HG02571 (cell line): Measurements from ENCODE around the gene EFNA2.

Experiments used
- ATAC-seq: cut with Tn5 transposase; IDR thresholded peaks from one replicate; pipeline ENCODE4 v1.9.1; 2021; ENCODE audit warnings: mild to moderate bottlenecking, moderate library complexity; ENCODE audit not compliant: unreplicated experiment

Gene EFNA2

DNA sequence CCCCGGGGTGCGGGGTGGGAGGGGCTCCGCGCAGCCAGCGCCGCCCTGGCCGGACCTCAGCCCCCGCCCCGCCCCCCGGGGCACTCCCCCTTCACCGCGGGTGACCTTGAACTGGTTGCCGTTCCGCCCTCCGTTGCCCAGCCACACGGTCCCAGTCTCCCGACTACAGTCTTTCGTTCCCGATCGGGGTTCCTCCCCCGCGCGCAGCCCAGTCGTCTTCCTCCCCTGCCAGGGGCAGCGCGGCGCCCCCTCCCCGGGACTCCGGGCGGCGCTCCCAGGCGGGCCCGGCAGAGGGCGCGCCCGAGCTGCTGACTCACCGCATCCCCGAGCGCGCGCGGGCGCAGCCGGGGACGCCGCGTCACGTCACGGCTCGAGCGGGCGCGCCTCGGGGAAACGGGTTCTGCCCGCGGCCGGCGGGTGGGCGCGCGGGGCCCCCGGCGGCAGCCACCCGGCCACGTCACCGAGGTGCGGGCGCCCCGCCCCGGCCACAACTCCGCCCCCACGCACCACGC lies 36.8 kb upstream of the EFNA2 start:
- peak; percentile 30 for ATAC-seq

GRCh38 chr19:1249298-1249989 lies 36.2 kb upstream of the EFNA2 start:
- ATAC-seq = peak; percentile 48

DNA sequence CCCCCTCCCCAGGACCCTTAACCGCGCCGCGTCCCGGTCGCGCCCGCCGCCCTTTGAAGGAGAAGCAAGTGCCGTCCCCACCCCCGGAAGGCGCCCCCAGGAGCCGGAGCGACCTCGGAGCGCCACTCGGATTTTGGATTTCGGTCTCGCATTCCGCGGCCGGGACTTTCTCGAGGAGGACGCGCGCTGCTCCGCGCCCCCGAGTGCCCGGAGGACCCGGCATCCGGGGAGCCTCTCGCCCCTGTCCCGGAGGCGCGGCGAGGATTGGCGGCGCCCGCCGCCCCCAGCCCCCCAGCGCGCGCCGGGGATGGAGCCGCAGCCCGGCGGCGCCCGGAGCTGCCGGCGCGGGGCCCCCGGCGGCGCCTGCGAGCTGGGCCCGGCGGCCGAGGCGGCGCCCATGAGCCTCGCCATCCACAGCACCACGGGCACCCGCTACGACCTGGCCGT lies 35.7 kb upstream of the EFNA2 start:
- ATAC-seq = no peak

- ATAC-seq = no peak
Observed at GRCh38 chr19:1250437-1251260, 35.0 kb upstream of the EFNA2 start.

DNA sequence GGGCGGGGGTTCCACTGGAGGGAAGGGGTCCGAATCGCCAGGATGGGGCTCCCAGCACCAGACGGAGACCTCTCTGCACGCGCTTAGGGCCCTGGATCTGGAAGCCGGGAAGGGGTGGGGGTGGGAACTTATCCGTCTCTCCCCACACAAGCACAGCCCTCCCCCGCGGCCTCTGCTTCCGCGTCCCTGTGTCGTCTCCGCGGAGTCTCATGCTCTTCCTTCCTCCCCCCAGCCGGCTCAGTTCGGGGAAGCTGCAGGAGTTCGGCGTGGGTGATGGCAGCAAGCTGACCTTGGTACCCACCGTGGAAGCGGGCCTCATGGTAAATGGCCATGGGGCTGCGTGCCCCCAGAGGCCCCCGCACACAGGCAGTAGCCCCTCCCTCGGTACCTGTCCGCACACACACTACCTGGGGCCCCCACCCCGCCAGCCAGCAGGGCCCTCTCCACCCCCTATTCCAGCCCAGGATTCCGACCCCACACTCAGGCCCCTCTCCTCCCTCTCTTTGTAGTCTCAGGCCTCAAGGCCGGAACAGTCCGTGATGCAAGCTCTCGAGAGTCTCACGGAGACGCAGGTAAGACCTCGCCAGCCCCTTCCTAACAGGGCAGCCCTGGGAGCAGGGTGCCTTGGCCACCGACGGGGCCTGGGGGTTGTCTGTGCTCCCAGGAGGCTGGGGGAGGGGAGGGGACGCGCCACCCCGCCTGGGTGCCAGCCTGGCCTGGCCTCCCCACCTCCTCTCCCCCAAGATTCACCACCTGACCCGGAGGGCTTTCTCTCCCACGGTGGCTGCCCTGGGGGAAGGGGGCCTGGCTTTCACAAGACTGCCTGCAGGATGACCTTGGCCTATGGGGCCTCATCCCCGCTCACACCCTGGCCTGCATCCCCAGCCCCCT lies 34.1 kb upstream of the EFNA2 start:
- ATAC-seq = no peak

DNA sequence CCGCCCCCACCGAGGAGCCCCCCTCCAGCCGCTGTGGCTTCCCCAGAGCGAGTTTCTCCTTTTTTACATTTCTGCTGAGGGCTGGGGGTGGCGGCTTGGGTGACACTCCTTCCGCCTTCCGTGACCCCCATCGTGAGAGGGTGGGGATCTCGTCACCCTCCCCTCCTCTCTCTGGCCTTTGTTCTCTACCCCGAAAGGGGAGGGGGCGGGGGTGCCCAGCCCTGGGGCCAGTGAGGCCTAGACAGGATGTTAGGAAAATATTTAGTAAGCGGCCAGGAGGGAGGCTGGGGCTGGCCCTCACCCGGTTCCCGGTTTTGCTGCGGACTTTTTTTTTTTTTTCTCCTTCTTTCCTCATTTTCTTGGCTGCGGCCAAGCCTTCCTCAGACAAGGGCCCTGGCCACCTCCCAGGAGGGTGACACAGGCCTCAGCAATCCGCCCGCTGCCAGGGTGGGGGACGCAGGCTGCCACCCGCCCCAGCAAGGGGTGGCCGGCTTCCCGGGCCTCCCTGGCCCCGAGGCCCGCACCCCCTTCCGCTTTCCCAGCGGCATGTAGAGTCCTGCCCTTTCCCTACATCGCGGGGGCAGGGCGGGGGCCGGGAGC lies 33.4 kb upstream of the EFNA2 start:
- ATAC-seq = no peak

DNA sequence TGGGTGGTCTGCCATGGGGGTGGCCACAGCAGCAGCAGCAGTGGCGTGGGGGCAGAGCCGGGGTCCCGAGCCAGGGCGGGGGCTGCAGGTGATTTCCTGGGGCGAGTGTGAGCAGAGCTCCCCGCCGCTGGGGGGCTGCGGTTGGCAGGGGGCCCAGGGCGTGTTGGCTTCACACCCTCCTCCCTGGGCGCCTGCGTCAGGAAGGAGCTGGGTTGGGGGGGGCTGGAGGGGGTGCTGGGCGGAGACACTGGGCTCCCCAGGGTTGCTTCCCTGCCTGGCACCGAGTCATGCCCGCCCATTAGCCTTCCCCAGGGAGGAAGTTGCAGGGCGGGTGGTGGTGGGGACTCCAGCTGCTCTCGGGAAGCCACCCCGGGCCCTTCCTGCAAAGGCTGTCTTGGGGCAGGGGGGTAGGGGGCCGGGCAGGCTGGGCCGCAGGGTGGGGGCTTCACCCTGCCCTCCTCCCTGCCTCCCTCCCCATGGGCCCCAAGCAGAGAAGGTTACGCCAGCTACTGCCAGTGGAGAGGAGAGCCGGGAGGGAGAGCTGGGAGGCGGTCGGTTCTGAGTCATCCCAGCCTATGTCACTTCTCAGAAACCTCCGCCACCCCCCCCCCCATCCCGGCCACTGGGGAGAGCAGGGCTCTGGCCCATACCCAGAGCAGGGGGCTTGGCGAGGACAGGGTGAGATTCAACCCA lies 32.7 kb upstream of the EFNA2 start:
- ATAC-seq = no peak

- no peak for ATAC-seq
Observed at GRCh38 chr19:1253514-1254080, 32.1 kb upstream of the EFNA2 start.

GRCh38 chr19:1254081-1254527 lies 31.6 kb upstream of the EFNA2 start:
- ATAC-seq = no peak

GRCh38 chr19:1254530-1255185 lies 31.0 kb upstream of the EFNA2 start:
- ATAC-seq = no peak

DNA sequence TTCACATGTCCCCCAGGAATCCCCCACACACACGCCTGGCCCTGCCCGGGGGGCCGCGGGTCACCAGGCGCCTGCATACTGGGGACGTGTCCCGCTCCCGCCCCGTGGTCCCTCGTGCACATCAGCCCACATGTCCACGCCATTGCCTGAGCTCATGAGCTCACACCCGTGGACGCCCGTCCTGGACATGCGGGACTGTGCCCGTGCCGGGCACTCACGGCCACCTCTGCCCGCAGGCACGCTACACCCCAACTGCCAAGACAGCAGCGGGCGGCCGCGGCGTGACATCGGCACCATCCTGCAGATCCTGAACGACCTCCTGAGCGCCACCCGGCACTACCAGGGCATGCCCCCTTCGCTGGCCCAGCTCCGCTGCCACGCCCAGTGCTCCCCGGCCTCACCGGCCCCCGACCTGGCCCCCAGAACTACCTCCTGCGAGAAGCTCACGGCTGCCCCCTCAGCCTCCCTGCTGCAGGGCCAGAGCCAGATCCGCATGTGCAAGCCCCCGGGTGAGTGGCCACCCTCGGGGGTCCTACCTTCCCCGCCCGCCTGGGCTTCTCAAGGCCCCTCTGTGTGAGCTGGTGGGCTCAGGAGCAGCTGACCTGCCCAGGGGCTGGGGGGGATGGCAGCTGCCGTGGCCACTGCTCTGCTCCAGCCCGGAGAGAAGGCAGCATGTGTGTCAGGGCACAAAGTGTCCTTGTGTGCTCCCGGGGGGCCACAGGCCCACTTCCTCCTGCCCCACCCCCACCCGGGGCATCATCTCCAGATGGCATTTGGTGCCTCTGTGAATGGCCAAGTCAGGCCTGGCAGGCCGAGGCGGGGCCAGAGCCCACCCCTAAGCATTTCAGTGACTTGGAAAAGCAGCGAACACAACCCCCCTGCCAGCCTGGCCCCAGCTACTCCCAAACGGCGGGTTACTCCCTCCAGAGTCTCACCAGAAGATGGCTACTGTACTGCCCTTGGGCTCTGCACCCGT lies 30.2 kb upstream of the EFNA2 start:
- ATAC-seq = no peak

- no peak for ATAC-seq
Observed at GRCh38 chr19:1256646-1257474, 28.8 kb upstream of the EFNA2 start.

- ATAC-seq = no peak
Observed at GRCh38 chr19:1257475-1258162, 28.1 kb upstream of the EFNA2 start.

DNA sequence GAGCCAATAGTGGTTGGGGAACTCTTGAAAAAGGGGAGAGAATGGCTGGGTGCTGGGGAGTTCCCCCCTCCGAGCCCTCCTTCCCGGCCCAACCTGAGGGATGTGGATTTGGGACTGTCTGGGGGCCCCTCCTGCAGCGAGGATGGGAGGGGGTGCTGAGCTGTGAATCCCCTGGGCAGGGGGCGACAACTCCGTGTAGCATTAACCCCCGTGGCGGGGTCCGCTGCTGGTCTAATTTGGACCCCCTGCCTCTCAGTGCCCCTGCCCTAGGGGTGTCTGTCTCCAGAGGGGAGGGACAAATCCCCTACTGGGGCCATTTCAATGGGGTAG lies 27.5 kb upstream of the EFNA2 start:
- no peak for ATAC-seq

DNA sequence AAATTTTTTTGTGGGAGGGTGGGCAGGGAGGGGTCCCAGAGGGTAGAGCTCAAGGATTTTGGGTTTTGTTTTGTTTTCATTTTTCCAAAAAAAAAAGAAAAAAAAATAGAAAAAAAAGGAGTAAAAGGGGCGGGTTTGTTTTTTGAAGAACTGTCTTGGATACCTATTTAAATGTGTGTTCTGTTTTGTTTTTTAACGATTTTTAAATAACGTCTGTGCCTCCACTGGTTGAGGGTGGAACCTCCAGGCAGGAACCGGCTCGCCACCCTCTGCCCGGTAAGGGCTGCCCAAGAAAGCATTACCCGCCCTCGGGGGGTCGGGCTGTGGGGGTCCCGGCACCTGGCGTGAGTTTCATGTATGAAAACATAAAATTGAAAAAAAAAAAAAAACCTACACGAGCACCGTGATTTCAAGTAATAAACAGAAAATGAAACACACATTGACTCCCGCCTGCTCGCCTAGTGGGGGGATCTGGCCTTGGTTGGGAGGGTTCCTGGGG lies 26.9 kb upstream of the EFNA2 start:
- no peak for ATAC-seq

DNA sequence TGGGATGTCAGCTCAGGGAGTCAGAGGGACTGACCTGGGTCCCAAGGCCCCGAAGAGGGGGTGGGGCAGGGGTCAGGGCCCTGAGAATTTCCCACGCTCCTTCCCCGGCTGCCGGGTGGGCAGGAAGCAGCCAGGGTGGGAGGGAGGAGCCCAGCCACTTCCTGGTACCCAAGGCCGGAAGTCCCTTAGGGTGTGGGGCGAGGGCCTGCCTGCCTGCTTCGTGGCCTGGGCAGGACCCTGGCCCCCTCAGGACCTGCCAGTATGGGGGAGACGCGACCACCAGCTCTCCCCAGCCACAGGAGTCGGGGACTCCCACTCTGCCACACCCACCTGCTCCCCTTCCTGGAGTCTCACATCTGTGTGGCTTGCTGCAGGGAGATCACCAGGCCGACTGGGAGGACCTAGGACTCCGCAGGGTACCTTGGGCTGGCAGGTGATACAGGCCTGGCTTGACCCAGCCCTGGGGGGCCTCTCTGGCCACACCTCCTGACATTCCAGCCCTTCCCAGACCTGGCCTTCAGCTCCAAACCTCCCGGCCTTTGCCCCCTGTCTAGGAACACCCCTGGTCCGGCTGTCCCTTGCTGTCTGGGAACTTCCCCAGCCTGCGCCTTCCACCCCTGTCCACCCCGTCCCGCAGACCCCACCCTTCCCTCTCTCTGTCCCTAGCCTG lies 26.3 kb upstream of the EFNA2 start:
- ATAC-seq = no peak
